Mesodermal cell (in vitro differentiated cells): ENCODE results near the gene FUNDC2.
"Not testable (repeated sequence)": the region's sequence is repeated elsewhere in the genome, so short reads cannot be mapped to it uniquely, and the experiment has no call there.

Source experiments
- H3K27ac ChIP-seq: 2 replicates; pipeline ENCODE4 v1.7.0; 2013; ENCODE audit warnings: mild to moderate bottlenecking, low read depth, low read length, moderate library complexity; ENCODE audit not compliant: severe bottlenecking
- H3K36me3 ChIP-seq: 2 replicates; pipeline ENCODE4 v1.7.1; 2013; ENCODE audit warnings: mild to moderate bottlenecking, low read length, moderate library complexity; ENCODE audit not compliant: control insufficient read depth, insufficient read depth
- H3K4me1 ChIP-seq: one replicate; pipeline ENCODE4 v1.7.1; 2013; ENCODE audit warnings: mild to moderate bottlenecking, low read length; ENCODE audit not compliant: insufficient read depth, control insufficient read depth, poor library complexity, severe bottlenecking
- H3K4me3 ChIP-seq: 2 replicates; pipeline ENCODE4 v1.7.0; 2013; ENCODE audit warnings: low read length, control low read depth, mild to moderate bottlenecking; ENCODE audit not compliant: insufficient read depth, poor library complexity, severe bottlenecking; ENCODE audit errors: extremely low read depth
- H3K9me3 ChIP-seq: 2 replicates; pipeline ENCODE4 v1.7.1; 2013; ENCODE audit warnings: mild to moderate bottlenecking, low read length, moderate library complexity; ENCODE audit not compliant: control insufficient read depth
- WGBS, 2 experiments: methylation state at CpG; one replicate each; pipeline ENCODE4 v1.1.5; 2013; ENCODE audit warnings: missing lambda C conversion rate in 2 of 2; ENCODE audit not compliant: insufficient coverage in 2 of 2; 5-methylcytosine and 5-hydroxymethylcytosine counted together

FUNDC2 gene

DNA sequence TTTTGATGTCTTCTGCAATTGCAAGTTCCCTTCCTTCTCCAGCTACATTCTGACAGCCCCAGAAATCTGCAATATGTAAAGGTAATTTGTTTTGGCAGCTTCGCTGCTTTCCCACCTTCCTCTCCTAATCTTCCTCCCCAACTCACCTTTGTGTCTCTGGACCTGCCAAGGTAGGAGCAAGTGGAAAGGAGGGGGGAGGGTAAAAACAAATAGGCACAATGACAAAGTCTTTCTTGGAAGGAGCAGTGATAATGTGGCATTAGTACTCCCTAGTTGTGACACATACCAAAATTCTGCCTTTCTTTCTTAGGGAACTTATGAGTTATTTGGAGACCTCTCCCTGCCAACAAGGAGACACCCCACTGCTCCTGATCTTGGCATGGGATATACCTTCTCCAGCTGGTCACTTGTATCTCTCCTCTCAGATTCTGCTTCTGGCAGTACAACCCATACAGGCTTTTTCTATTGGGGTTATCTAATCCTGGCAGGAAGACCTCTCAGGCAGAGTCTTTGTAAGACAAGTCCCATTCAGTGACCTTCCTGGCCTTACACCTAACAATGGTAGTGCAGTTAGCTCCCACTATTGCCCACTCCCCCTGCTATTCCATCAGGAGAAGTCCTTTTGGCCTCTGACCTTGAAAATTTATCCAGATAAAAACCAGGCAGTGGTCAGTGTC lies 28.3 kb upstream of the FUNDC2 start:
- Histone ChIP-seq H3K36me3 (no peaks in the 10 kb centered on the region), H3K4me1 (no peaks in the 10 kb centered on the region), H3K9me3 (no peaks in the 10 kb centered on the region), H3K4me3 (no peak overlapping the region), H3K27ac (no peak overlapping the region)
- WGBS, 2 experiments = no CpG with 5 or more reads among the region's 1 CpG

DNA sequence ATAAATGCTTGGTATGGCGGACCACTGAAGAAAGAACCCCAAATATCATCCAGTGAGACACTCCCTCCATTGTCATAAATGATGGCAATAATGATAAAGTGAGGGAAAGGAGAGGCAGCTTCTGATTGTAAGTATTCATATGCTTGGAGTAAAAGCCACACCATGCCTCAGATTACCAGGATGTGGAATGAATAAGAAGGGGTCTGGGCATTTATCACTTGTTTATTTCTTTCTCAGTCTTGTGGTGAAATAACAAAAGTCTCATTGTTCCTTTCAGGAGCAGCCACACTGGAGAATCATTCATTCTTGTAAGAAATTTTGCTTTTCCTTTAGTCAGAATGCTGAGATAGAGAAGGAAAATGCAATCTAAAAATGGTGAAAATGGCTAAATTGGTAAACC lies 25.8 kb upstream of the FUNDC2 start:
- WGBS, 2 experiments = no CpG with 5 or more reads among the region's 1 CpG
- no peaks in the 10 kb centered on the region for H3K4me1 ChIP-seq
- H3K9me3 ChIP-seq = no peaks in the 10 kb centered on the region
- H3K27ac ChIP-seq = no peak overlapping the region
- H3K4me3 ChIP-seq = no peak overlapping the region
- no peaks in the 10 kb centered on the region for H3K36me3 ChIP-seq

- H3K27ac ChIP-seq = no peak overlapping the region
- WGBS, 2 experiments = no CpG with 5 or more reads among the region's 4 CpGs
- no peaks in the 10 kb centered on the region for H3K4me1 ChIP-seq
- no peaks in the 10 kb centered on the region for H3K9me3 ChIP-seq
- H3K4me3 ChIP-seq = no peak overlapping the region
- H3K36me3 ChIP-seq = no peaks in the 10 kb centered on the region
Measured at GRCh38 chrX:155001873-155002272, 24.8 kb upstream of the FUNDC2 start.

GRCh38 chrX:155005190-155005589 lies 21.5 kb upstream of the FUNDC2 start:
- Histone ChIP-seq H3K4me3 (no peak overlapping the region), H3K4me1 (no peaks in the 10 kb centered on the region), H3K36me3 (no peaks in the 10 kb centered on the region), H3K9me3 (no peaks in the 10 kb centered on the region), H3K27ac (no peak overlapping the region)
- WGBS, 2 experiments = 100% methylated on average over 2 of the region's 2 CpGs; no CpG with 5 or more reads in 1 of the 2 experiments

DNA sequence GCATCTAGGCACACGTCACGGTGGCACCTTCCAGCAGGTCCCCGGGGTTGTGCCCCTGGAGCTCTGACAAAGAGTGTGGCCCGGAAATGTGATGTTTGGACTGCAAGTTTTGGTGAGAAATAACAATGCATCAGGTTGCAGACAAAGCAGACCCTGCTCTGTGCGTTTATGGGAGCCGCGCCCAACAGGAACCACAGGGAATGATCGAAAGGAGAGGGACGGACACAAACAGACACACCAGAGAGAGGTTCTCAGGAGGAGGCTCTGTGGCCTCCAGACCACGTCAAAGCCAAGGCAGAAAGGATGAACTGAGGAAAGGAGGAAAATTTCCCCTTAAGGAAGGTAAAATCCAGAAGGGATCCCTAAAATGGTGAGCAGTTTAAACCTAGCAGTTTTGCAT lies 20.3 kb upstream of the FUNDC2 start:
- not testable (repeated sequence) for H3K4me1 ChIP-seq, H3K27ac ChIP-seq, H3K9me3 ChIP-seq, H3K36me3 ChIP-seq, H3K4me3 ChIP-seq
- no CpG with 5 or more reads among the region's 10 CpGs for whole genome bisulfite sequencing, 2 experiments

GRCh38 chrX:155006913-155007671 lies 19.6 kb upstream of the FUNDC2 start:
- not testable (repeated sequence) for H3K4me1 ChIP-seq, H3K27ac ChIP-seq, H3K4me3 ChIP-seq, H3K9me3 ChIP-seq, H3K36me3 ChIP-seq
- 100% methylated on average over 1 to 2 of the region's 11 CpGs for WGBS, 2 experiments

- not testable (repeated sequence) for H3K27ac ChIP-seq, H3K4me3 ChIP-seq, H3K4me1 ChIP-seq, H3K9me3 ChIP-seq, H3K36me3 ChIP-seq
- WGBS, 2 experiments = no CpG with 5 or more reads among the region's 12 CpGs
Measured at GRCh38 chrX:155008578-155008977, 18.1 kb upstream of the FUNDC2 start.

DNA sequence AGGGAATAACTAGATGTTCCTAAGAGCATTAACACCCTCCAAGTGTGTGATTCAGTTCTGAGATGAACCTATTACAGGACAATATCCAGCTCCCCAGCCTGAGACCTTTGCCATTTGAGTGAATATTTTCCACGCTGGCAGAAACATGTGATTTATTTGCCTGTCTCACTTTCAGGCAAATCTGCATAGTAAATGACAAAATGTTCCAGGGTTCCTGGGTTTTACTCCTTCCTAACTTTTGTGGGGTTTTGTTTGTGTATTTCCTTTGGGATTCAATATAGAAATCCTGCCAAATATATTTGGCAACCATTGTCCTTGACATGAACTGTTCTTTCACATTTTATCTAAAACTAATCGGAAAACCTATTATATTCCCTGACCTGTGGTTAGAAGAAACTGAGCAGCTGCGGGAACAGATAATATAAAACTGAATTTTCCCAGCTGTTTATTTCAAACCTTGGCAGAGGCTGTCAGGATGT lies 16.6 kb upstream of the FUNDC2 start:
- no CpG with 5 or more reads among the region's 3 CpGs for WGBS, 2 experiments
- no peak overlapping the region for H3K27ac ChIP-seq
- no peaks in the 10 kb centered on the region for H3K9me3 ChIP-seq
- no peaks in the 10 kb centered on the region for H3K4me1 ChIP-seq
- no peaks in the 10 kb centered on the region for H3K36me3 ChIP-seq
- no peak overlapping the region for H3K4me3 ChIP-seq

DNA sequence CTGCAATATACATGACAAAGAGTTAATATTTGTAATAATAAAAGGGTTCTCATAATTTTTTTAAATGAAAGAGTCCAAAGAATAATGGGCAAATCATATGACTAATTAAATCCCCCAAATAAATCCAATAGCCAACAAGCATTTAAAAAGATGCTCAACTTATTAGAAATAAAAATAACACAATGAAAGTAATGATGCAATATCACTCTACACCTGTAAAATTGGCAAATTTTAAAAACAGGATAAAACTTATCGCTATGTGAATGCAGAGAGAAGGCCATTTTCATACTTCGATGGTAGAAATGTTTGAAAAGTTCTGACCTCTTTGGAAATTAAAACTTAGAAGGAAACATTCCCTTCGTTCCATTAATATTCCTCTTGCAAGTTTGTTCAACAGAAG lies 6.1 kb upstream of the FUNDC2 start:
- Histone ChIP-seq H3K4me3 (no peak overlapping the region), H3K4me1 (peaks cover 2% of the 10 kb centered on the region), H3K36me3 (no peaks in the 10 kb centered on the region), H3K9me3 (no peaks in the 10 kb centered on the region), H3K27ac (no peak overlapping the region)
- WGBS, 2 experiments = no CpG with 5 or more reads among the region's 3 CpGs

DNA sequence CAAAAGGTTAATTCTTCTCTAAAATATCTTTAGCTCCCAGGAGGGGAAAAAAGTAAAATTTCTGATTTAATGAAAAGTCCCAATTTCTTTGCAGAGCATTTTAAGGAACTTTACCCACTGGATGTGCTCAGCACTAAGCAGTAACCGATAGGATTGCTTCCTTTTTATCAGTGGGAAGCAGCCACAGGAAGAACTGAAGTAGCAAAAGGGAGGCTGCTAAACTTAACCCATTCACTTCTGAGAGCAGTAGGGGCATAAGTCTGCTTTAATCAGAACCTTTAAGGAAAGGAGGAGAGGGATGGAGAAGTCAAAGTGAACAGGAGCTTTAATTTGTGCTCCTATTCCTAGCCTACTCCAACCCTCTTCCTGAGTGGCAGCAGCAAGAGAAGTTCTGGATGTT lies 4.1 kb upstream of the FUNDC2 start, which contains the start of gene F8:
F8 (minus strand) TSS at position 139 of the 400 bp plus-strand sequence. CDS start 171 bp downstream, outside the sequence.
- WGBS, 2 experiments = no CpG with 5 or more reads among the region's 1 CpG
- Histone ChIP-seq H3K4me3 (no peak within 1 kb of the TSS), H3K36me3 (no peaks in the 10 kb centered on the region), H3K9me3 (no peaks in the 10 kb centered on the region), H3K27ac (no peak within 1 kb of the TSS), H3K4me1 (peaks cover 2% of the 10 kb centered on the region)
